IPS DF 4.7 (cell line): ENCODE measurements around the gene FSTL4.
"Not testable (repeated sequence)": the region's sequence is repeated elsewhere in the genome, so short reads cannot be mapped to it uniquely, and the experiment has no call there.

Source experiments
- DNase-seq: peaks from one replicate; pipeline ENCODE4 v3.0.0-alpha.2; 2013; ENCODE audit warnings: low spot score; ENCODE audit errors: extremely low read depth

Gene FSTL4

GRCh38 chr5:133199417-133200178 is 412.7 kb downstream of the FSTL4 start:
- no peak for DNase-seq

GRCh38 chr5:133198511-133198910 is 413.8 kb downstream of the FSTL4 start:
- no peak for DNase-seq

DNA sequence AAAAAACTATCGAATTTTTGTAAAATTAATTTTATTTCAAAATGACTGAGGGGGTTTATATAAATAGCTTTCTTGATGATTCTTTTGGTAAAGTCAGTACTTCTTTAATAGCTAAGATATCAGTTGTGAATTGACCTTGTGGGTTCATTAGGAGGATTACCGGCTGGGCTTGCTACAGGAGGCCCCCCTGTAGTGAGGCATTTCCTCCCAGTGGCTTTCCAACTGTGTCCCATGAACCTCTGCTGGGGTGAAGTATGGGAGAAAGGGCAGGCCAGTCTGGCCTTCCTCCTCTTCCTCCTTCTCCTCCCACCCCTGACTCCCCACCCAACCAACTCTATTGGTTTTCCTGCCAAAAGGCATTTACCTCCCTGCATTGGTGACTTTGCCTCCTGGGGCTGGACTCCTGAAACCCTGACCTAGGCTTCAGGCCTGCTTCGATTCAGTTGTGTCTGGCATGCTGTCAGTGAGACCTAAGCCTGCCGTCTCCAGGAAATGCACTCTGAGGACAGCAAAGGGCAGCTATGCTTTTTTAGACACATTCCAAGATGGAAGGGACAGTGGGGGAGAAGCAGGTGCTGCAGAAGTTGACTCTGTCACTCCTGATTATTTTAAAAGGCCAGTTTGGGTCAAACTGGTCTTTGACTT is 415.8 kb downstream of the FSTL4 start:
- peak; percentile 5 for DNase-seq

DNA sequence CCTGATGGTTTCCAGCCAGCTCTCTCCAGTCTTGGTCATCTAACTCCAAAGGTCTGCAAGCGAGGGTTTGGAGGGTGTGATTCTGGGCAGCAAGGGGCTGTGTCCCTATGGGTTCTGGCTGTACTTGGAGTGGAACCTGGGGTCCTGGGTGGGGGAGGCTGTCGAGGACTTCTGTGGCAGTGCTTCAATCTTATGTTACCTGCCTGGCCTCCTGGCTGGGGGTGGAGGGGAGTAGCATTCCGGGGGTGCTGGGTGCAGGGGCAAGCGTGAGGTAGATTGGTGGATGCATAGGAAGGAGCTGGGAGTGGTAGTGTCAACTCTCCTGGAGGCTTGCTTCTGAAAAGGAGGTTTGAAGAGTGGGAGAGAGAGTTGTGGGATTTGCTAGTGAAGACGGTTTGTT is 417.1 kb downstream of the FSTL4 start:
- no peak for DNase-seq

DNA sequence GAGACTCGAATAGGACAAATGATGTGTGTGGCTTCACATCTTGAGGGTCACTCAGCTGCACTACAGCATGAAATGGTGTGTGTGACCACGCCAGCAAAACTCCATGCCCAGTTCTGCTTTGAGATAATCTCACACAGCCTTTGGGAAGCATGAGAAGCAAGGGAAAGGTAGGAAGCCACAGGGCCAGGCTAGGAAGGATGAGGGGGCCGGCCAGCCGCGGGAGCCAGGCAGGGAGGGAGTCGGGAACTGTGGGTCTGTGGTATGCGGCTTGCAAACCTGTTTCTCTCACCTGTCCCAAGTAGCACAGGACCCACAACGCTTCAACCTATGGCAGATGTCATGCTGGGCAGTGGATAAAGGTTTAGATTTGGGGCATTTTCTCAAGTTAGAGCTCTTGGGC is 418.5 kb downstream of the FSTL4 start:
- no peak for DNase-seq

DNA sequence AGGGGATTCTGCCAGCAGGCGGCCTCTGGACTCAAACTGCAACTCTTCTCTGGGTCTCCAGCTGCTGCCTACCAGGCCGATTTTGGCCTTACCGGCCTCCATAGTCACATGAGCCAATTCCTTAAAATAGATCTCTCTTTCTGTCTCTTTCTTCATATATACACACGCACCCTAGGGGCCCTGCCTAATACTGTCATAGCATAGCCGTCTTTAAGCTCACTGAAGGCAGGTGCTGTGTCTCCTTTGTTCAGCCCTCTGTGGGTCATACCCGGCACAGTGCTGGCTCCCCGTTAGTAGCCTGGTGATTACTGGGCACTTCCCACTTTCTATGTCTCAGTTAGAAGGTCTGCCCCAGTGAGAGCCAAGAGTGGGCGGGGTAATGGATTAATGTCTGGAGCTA is 419.6 kb downstream of the FSTL4 start:
- DNase-seq, result no peak

GRCh38 chr5:133189881-133190280 is 422.5 kb downstream of the FSTL4 start:
- DNase-seq, result no peak

- DNase-seq, result no peak
Measured at GRCh38 chr5:133179405-133179804, 432.9 kb downstream of the FSTL4 start.

DNA sequence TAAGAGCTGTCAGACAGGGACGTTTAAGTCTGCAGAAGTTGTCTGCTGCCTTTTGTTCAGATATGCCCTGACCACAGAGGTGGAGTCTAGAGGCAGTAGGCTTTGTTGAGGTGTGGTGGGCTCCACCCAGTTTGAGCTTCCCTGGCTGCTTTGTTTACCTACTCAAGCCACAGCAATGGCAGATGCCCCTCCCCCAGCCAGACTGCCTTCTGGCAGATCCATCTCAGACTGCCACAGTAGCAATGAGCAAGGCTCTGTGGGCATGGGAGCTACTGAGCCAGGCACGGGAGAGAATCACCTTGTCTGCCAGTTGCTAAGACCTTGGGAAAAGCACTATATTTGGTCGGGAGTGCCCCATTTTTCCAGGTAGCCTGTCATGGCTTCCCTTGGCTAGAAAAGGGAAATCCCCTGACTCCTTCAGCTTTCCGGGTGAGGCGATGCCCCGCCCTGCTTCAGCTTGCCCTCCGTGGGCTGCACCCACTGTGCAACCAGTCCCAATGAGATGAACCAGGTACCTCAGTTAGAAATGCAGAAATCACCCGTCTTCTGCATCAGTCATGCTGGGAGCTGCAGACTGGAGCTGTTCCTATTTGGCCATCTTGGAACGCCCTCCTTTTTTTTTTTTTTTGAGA is 441.5 kb downstream of the FSTL4 start:
- not testable (repeated sequence) for DNase-seq

GRCh38 chr5:133164759-133165158 is 447.6 kb downstream of the FSTL4 start:
- no peak for DNase-seq

DNA sequence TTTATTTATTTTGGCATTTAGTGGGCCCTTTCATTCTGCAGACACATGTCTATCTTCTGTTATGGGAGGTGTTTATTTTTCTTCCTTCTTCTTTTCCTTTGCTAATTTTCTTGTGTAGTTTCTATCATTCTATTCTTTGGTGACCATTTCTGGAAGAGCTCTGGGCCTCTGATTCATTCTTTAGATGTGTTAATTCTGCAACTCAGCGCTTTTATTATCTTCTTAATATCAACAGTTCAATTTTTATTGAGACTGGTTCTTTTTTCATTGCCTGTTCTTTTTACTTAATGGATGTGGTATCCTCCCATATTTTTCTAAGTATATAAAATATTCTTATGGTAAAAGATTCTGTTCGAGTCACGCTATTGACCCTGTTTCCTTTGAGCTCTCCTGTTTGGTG is 448.5 kb downstream of the FSTL4 start:
- no peak for DNase-seq

- no peak for DNase-seq
Measured at GRCh38 chr5:133159543-133159942, 452.8 kb downstream of the FSTL4 start.

DNA sequence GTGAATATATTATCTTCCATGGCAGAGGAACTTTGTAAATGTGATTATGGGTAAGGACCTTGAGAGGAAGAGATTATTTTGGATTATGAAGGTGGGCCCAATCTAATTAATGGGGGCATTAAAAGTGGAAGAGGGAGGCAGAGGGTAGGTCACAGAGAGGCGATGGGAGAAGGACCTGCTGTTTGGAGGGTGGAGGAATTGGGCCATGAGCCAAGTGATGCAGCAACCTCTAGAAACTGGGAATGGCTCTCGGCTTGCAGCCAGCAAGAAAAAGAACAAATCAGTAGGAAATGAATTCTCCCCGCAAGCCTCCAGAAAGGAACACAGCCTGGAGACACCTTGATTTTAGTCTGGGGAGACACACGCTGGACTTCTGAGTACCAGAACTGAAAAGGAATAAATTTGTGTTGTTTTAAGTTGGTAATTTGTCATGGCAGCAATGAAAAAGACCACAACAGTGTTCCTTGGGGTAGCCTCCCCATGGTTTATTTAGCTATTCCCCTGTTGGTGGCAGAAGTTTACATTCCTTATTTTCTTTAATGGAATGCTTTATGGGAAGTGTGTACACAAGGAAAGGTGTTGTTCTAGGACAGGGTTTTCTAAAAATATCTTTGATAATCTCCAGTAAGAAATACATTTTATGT is 456.9 kb downstream of the FSTL4 start:
- DNase-seq, result no peak

GRCh38 chr5:133154274-133155075 is 457.9 kb downstream of the FSTL4 start:
- DNase-seq, result no peak

GRCh38 chr5:133150909-133151544 is 461.3 kb downstream of the FSTL4 start:
- no peak for DNase-seq

DNA sequence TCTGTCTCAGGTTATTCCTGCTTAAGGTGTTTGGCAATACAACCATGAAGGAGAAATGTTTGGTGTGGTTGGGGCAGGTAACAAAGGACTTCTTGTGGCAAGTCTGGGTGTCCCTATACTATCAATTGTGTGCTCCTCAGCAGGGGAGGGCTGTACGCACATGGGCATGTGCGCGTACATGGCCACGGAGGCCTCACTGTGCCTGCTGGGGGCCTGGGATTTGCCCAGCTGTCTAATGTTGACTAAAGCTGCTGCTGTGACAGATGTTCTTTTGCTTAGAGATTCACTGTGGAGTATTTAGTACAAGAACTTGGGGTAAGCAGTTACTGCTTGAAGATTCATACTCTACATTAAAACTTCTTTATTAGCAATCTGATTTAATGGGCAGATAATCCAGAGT is 463.0 kb downstream of the FSTL4 start:
- no peak for DNase-seq

GRCh38 chr5:133147815-133148567 is 464.4 kb downstream of the FSTL4 start:
- no peak for DNase-seq

GRCh38 chr5:133147411-133147810 is 464.9 kb downstream of the FSTL4 start:
- DNase-seq, result no peak
